Measurements from ENCODE around the gene GNAQ. TPM values are rescaled to one million over a fixed set of nuclear protein-coding genes. Genes with fewer than 3 reads are reported as not detected.

The GNAQ gene
- 14.3 to 21.2 TPM (median 20.4 TPM) in 5 replicates for total RNA-seq (2022; extraction: Qiagen RNA extraction)

GRCh38 chr9:78031444-78031892 lies at the start of gene GNAQ:
GNAQ (minus strand) TSS chr9:78031811; CDS start chr9:78031235, 576 bp downstream.

Other genes starting within 250 kb of the GNAQ start
- 15.6 to 20.2 TPM (median 18.4 TPM) in 5 replicates for gene CEP78, start 204.3 kb upstream of the GNAQ start, total RNA-seq (2022; extraction: Qiagen RNA extraction)